Dermis lymphatic vessel endothelial cell (primary cell): ENCODE data around the gene WASF3. TPM values are rescaled to one million over a fixed set of nuclear protein-coding genes. Genes with fewer than 3 reads are reported as not detected.

Experiments used
- total RNA-seq: library from RNA; depleted of rRNA; stranded (reverse); fragments of >200 nt; gene quantifications from 2 replicates; pipeline ENCODE4 v1.2.1, GENCODE V29; 2014

The WASF3 gene, protein sequence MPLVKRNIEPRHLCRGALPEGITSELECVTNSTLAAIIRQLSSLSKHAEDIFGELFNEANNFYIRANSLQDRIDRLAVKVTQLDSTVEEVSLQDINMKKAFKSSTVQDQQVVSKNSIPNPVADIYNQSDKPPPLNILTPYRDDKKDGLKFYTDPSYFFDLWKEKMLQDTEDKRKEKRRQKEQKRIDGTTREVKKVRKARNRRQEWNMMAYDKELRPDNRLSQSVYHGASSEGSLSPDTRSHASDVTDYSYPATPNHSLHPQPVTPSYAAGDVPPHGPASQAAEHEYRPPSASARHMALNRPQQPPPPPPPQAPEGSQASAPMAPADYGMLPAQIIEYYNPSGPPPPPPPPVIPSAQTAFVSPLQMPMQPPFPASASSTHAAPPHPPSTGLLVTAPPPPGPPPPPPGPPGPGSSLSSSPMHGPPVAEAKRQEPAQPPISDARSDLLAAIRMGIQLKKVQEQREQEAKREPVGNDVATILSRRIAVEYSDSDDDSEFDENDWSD
- 27.0 and 32.4 TPM in 2 replicates for total RNA-seq

DNA sequence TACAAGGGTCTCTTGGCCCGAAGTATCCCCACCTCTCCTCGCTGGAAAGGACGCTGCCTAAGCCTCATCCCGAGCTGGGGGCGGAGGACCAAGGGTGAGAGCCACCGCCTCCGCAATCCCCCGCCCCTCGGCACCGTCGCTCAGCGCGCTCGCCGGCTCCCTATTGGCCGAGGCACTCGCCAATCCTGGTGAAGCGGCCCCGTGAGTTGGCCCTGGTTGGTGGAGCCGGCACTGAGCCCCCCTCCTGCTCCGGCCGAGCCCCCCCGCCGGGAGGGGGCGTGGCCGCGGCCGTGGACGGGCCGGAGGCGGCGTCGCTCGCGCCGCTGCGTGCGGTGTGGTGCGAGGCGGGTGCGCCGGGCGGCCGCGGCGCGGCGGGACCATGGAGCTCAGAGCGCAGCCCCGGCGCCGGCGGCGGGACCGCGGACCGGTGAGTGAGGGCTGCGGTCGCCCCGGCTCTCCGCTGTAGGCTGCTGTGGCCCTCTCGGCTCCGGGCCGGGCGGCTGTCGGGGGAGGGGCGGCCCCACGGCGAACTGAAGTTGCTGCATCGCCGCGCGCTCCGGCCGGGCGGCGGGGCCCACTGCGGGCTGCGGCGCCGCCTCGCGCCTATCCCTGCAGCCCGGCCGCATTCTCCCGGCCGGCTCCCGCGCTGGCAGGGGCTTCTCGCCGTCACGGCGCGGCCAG, at the start of gene WASF3:
WASF3 (plus strand) TSS at position 291 of the 681 bp plus-strand sequence. CDS start 84,588 bp downstream, outside the sequence.

Other genes with a start within 250 kb of the WASF3 start
- not detected in 2 replicates for gene GPR12, start 203.1 kb downstream of the WASF3 start, total RNA-seq